Measurements from ENCODE around the gene POPDC2. TPM values are rescaled to one million over a fixed set of nuclear protein-coding genes. Genes with fewer than 3 reads are reported as not detected.

POPDC2 gene
- total and polyA plus RNA-seq, 2 donors (not counting 3 experiments of a cell fraction or from before 2014, with no cell fraction given), result 0.57 to 0.66 TPM

DNA sequence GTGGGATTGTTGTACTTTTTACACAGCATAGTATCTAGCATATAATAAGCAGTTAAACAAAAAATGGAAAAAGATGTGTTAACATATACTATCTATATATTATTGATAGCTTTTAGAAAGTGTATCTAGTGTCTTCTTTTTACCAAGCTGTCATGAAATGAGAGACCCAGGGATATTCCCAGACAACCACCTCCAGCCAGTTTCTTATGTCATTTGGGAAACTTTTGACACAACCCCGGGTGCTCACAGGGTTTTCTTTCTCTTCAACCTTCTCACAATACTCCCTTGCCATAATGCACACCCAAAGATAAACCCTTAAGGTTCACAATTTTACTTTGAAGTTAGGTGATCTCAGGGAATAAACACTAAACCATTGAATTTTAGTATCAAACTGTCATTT, 67.5 kb downstream of the POPDC2 start:
- intact Hi-C loops (cut with micrococcal nuclease), result no loop called here
- dilution Hi-C loops (cut with MboI; ENCODE audit: extremely low pct_ligation_motif_present, low sequenced_read_pairs), result no loop called here
- BruUV-seq (replicated peaks), result no TSS peak

More for the DNA sequence above, 67.5 kb downstream of the POPDC2 start:
- Histone ChIP-seq H3K79me2 (ENCODE audit: control insufficient read depth, insufficient read depth, low read length) (no peaks in the 10 kb centered on the region), H4K20me1 (replicated peaks; ENCODE audit: control insufficient read depth, extremely low read depth, insufficient read depth, low read length) (no peaks in the 10 kb centered on the region), H2AFZ (ENCODE audit: low read depth, low read length) (no peak overlapping the region), H3K4me2 (ENCODE audit: insufficient read depth, low read length) (no peak overlapping the region), H3K27ac (ENCODE audit: insufficient read depth, low read depth, low read length) (no peak overlapping the region), H3K9ac (replicated peaks; ENCODE audit: extremely low read depth, insufficient read depth, low read length) (no peak overlapping the region), H3K4me3 (replicated peaks in 1 of 3; ENCODE audit: insufficient read depth in 1 of 3, low read depth in 1 of 3, low read length in 3 of 3) (no peak overlapping the region), H3K9me3 (replicated peaks; ENCODE audit: control insufficient read depth, insufficient read depth, low read length) (no peaks in the 10 kb centered on the region), H3K9me1 (replicated peaks; ENCODE audit: control insufficient read depth, extremely low read depth, insufficient read depth, low read length) (no peaks in the 10 kb centered on the region), H3K27me3 (ENCODE audit: control insufficient read depth in 2 of 2, insufficient read depth in 2 of 2, low read length in 2 of 2) (no peaks in the 10 kb centered on the region), H3K4me1 (ENCODE audit: control insufficient read depth, extremely low read depth, insufficient read depth, low read length) (peaks cover 10% of the 10 kb centered on the region), H3K36me3 (ENCODE audit: control insufficient read depth in 2 of 2, extremely low read depth in 1 of 2, insufficient read depth in 2 of 2, low read length in 2 of 2) (no peaks in the 10 kb centered on the region)
- POLR2A ChIA-PET, result no interaction called here
- DNase-seq (ENCODE audit: low read depth, low spot score) (no peak), FAIRE-seq (no peak)
- CTCF ChIA-PET, result no interaction called here
- TF ChIP-seq EZH2 (IDR thresholded peaks at IDR 0.05; ENCODE audit: borderline replicate concordance, low read depth, low read length, severe bottlenecking) (no peak), POLR2A (IDR thresholded peaks at IDR 0.05; ENCODE audit: low read depth, low read length) (no peak), GATA2 (IDR thresholded peaks at IDR 0.05; ENCODE audit: insufficient read depth, insufficient read length, low read depth, low read length) (no peak), FOS (IDR thresholded peaks at IDR 0.05; ENCODE audit: borderline replicate concordance, insufficient read depth, low read length) (no peak), MYC (IDR thresholded peaks at IDR 0.05; ENCODE audit: low read depth, low read length) (no peak), JUN (IDR thresholded peaks at IDR 0.05; ENCODE audit: borderline replicate concordance, insufficient read depth, insufficient read length, low read depth) (no peak), POLR2AphosphoS5 (IDR thresholded peaks at IDR 0.05; ENCODE audit: insufficient read depth, low read depth, low read length) (no peak)
- TF ChIP-seq, protein P1, sequence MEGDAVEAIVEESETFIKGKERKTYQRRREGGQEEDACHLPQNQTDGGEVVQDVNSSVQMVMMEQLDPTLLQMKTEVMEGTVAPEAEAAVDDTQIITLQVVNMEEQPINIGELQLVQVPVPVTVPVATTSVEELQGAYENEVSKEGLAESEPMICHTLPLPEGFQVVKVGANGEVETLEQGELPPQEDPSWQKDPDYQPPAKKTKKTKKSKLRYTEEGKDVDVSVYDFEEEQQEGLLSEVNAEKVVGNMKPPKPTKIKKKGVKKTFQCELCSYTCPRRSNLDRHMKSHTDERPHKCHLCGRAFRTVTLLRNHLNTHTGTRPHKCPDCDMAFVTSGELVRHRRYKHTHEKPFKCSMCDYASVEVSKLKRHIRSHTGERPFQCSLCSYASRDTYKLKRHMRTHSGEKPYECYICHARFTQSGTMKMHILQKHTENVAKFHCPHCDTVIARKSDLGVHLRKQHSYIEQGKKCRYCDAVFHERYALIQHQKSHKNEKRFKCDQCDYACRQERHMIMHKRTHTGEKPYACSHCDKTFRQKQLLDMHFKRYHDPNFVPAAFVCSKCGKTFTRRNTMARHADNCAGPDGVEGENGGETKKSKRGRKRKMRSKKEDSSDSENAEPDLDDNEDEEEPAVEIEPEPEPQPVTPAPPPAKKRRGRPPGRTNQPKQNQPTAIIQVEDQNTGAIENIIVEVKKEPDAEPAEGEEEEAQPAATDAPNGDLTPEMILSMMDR (IDR thresholded peaks at IDR 0.05; ENCODE audit: extremely low read depth in 1 of 2, insufficient read depth in 1 of 2, low read depth in 1 of 2, low read length in 2 of 2), result no peak
- TF ChIP-seq, protein P2, sequence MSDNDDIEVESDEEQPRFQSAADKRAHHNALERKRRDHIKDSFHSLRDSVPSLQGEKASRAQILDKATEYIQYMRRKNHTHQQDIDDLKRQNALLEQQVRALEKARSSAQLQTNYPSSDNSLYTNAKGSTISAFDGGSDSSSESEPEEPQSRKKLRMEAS (IDR thresholded peaks at IDR 0.05; ENCODE audit: insufficient read depth, insufficient read length), result no peak

Other genes with a start within 250 kb of the POPDC2 start
- 53.0 and 56.0 TPM in 2 replicates for gene TMEM39A, start 197.0 kb downstream of the POPDC2 start, total RNA-seq
- 43.6 and 44.6 TPM in 2 replicates for gene TMEM39A, start 197.0 kb downstream of the POPDC2 start, polyA plus RNA-seq
- 17.8 and 25.0 TPM in 2 replicates for gene POGLUT1, start 191.6 kb downstream of the POPDC2 start, total RNA-seq
- 7.5 and 9.5 TPM in 2 replicates for gene POGLUT1, start 191.6 kb downstream of the POPDC2 start, polyA plus RNA-seq
- 76.2 and 80.8 TPM in 2 replicates for gene TIMMDC1, start 162.0 kb downstream of the POPDC2 start, total RNA-seq
- 49.2 and 61.4 TPM in 2 replicates for gene TIMMDC1, start 162.0 kb downstream of the POPDC2 start, polyA plus RNA-seq
- not detected in 2 replicates for gene CD80, start 101.0 kb downstream of the POPDC2 start, total RNA-seq
- gene CD80, start 101.0 kb downstream of the POPDC2 start, polyA plus RNA-seq, result not detected in 2 replicates
- 6.0 and 8.0 TPM in 2 replicates for gene ADPRH, start 81.1 kb downstream of the POPDC2 start, total RNA-seq
- gene ADPRH, start 81.1 kb downstream of the POPDC2 start, polyA plus RNA-seq, result 3.3 and 3.5 TPM in 2 replicates
- gene PLA1A, start 62.7 kb downstream of the POPDC2 start, total RNA-seq, result not detected in 2 replicates
- gene PLA1A, start 62.7 kb downstream of the POPDC2 start, polyA plus RNA-seq, result 0.07 and 0.14 TPM in 2 replicates
- gene COX17, start 16.8 kb upstream of the POPDC2 start, total RNA-seq, result 31.3 and 37.6 TPM in 2 replicates
- 15.3 and 19.8 TPM in 2 replicates for gene COX17, start 16.8 kb upstream of the POPDC2 start, polyA plus RNA-seq
- gene CFAP91, start 42.4 kb upstream of the POPDC2 start, total RNA-seq, result 0.40 and 0.51 TPM in 2 replicates
- gene CFAP91, start 42.4 kb upstream of the POPDC2 start, polyA plus RNA-seq, result 0.54 and 1.0 TPM in 2 replicates
- not detected in 2 replicates for gene NR1I2, start 121.5 kb upstream of the POPDC2 start, total RNA-seq
- gene NR1I2, start 121.5 kb upstream of the POPDC2 start, polyA plus RNA-seq, result 0.03 TPM in 2 replicates

All from endothelial cell of umbilical vein (primary cell).